ENCODE results near the gene BABAM2.

Gene BABAM2

GRCh38 chr2:28030600-28030999, 140.1 kb downstream of the BABAM2 start:
- ChIA-PET POLR2A (no interaction called here), CTCF (no interaction called here)
- TF ChIP-seq LEF1 (IDR thresholded peaks at IDR 0.05; ENCODE audit: borderline replicate concordance) (no peak), SUZ12 (IDR thresholded peaks at IDR 0.05) (no peak), FOXM1 (IDR thresholded peaks at IDR 0.05; ENCODE audit: borderline replicate concordance) (no peak), ZNF384 (IDR thresholded peaks at IDR 0.05) (no peak), TARDBP (IDR thresholded peaks at IDR 0.05) (no peak), ELF4 (IDR thresholded peaks at IDR 0.05) (no peak), ARNT (IDR thresholded peaks at IDR 0.05) (no peak), PKNOX1 (IDR thresholded peaks at IDR 0.05) (no peak), L3MBTL2 (conservative IDR thresholded peaks at IDR 0.05) (no peak), BHLHE40 (IDR thresholded peaks at IDR 0.05; ENCODE audit: borderline replicate concordance) (no peak), FOXK2 (IDR thresholded peaks at IDR 0.05) (no peak), NFRKB (IDR thresholded peaks at IDR 0.05) (no peak), SP1 (IDR thresholded peaks at IDR 0.05) (no peak), FOXA1 (IDR thresholded peaks at IDR 0.05) (no peak), HDGF (IDR thresholded peaks at IDR 0.05; ENCODE audit: borderline replicate concordance) (no peak), CTBP1 (IDR thresholded peaks at IDR 0.05; ENCODE audit: borderline replicate concordance) (no peak)
- DNase-seq (ENCODE audit: extremely low spot score), result no peak

- TF ChIP-seq TARDBP (IDR thresholded peaks at IDR 0.05) (no peak), FOXK2 (IDR thresholded peaks at IDR 0.05) (no peak)
- no peak for DNase-seq (ENCODE audit: extremely low spot score)
- CTCF ChIA-PET, result no interaction called here
- POLR2A ChIA-PET, result no interaction called here
Measured at GRCh38 chr2:28032816-28033215, 142.3 kb downstream of the BABAM2 start.

GRCh38 chr2:28034696-28035095, 144.2 kb downstream of the BABAM2 start:
- CTCF ChIA-PET, result interaction anchor here (0.6 kb wide), 1 partner anchor 625 kb away, joined by 3 read pairs; no protein-coding TSS in a partner anchor
- POLR2A ChIA-PET, result no interaction called here

GRCh38 chr2:28035163-28035690, 144.7 kb downstream of the BABAM2 start:
- no peak for DNase-seq (ENCODE audit: extremely low spot score)
- CTCF ChIA-PET, result interaction anchor here (0.6 kb wide), 1 partner anchor 625 kb away, joined by 3 read pairs; no protein-coding TSS in a partner anchor
- POLR2A ChIA-PET, result no interaction called here
- TF ChIP-seq SUZ12 (IDR thresholded peaks at IDR 0.05), result no peak
- TF ChIP-seq SP1 (IDR thresholded peaks at IDR 0.05), result no peak
- no peak for TF ChIP-seq FOXM1 (IDR thresholded peaks at IDR 0.05; ENCODE audit: borderline replicate concordance)
- no peak for TF ChIP-seq ELF4 (IDR thresholded peaks at IDR 0.05)
- no peak for TF ChIP-seq FOXK2 (IDR thresholded peaks at IDR 0.05)
- TF ChIP-seq BHLHE40 (IDR thresholded peaks at IDR 0.05; ENCODE audit: borderline replicate concordance), result no peak
- no peak for TF ChIP-seq ARNT (IDR thresholded peaks at IDR 0.05)
- no peak for TF ChIP-seq L3MBTL2 (conservative IDR thresholded peaks at IDR 0.05)
- TF ChIP-seq FOXA1 (IDR thresholded peaks at IDR 0.05), result no peak

More at GRCh38 chr2:28034696-28035095, 144.2 kb downstream of the BABAM2 start:
- TF ChIP-seq L3MBTL2 (conservative IDR thresholded peaks at IDR 0.05) (no peak), LEF1 (IDR thresholded peaks at IDR 0.05; ENCODE audit: borderline replicate concordance) (no peak), ELF4 (IDR thresholded peaks at IDR 0.05) (no peak), ZNF384 (IDR thresholded peaks at IDR 0.05) (no peak), SUZ12 (IDR thresholded peaks at IDR 0.05) (no peak)
- no peak for DNase-seq (ENCODE audit: extremely low spot score)

GRCh38 chr2:28035816-28036215, 145.3 kb downstream of the BABAM2 start:
- POLR2A ChIA-PET, result no interaction called here
- DNase-seq (ENCODE audit: extremely low spot score), result no peak
- TF ChIP-seq PKNOX1 (IDR thresholded peaks at IDR 0.05), result no peak
- no peak for TF ChIP-seq ZNF384 (IDR thresholded peaks at IDR 0.05)
- no peak for TF ChIP-seq L3MBTL2 (conservative IDR thresholded peaks at IDR 0.05)
- no peak for TF ChIP-seq HDGF (IDR thresholded peaks at IDR 0.05; ENCODE audit: borderline replicate concordance)
- no peak for TF ChIP-seq FOXA1 (IDR thresholded peaks at IDR 0.05)
- TF ChIP-seq LEF1 (IDR thresholded peaks at IDR 0.05; ENCODE audit: borderline replicate concordance), result no peak
- no peak for TF ChIP-seq ELF4 (IDR thresholded peaks at IDR 0.05)
- TF ChIP-seq NFRKB (IDR thresholded peaks at IDR 0.05), result no peak
- no peak for TF ChIP-seq FOXM1 (IDR thresholded peaks at IDR 0.05; ENCODE audit: borderline replicate concordance)
- TF ChIP-seq FOXK2 (IDR thresholded peaks at IDR 0.05), result no peak
- TF ChIP-seq SUZ12 (IDR thresholded peaks at IDR 0.05), result no peak
- TF ChIP-seq SP1 (IDR thresholded peaks at IDR 0.05), result no peak
- TF ChIP-seq TARDBP (IDR thresholded peaks at IDR 0.05), result no peak
- no peak for TF ChIP-seq BHLHE40 (IDR thresholded peaks at IDR 0.05; ENCODE audit: borderline replicate concordance)
- no peak for TF ChIP-seq CTBP1 (IDR thresholded peaks at IDR 0.05; ENCODE audit: borderline replicate concordance)
- TF ChIP-seq ARNT (IDR thresholded peaks at IDR 0.05), result no peak
- CTCF ChIA-PET, result no interaction called here

- POLR2A ChIA-PET, result no interaction called here
- no peak for DNase-seq (ENCODE audit: extremely low spot score)
Measured at GRCh38 chr2:28036307-28036706, 145.8 kb downstream of the BABAM2 start.

GRCh38 chr2:28038722-28039121, 148.2 kb downstream of the BABAM2 start:
- TF ChIP-seq PKNOX1 (IDR thresholded peaks at IDR 0.05) (no peak), ELF4 (IDR thresholded peaks at IDR 0.05) (no peak)
- ChIA-PET POLR2A (no interaction called here), CTCF (no interaction called here)
- DNase-seq (ENCODE audit: extremely low spot score), result no peak

More at GRCh38 chr2:28036307-28036706, 145.8 kb downstream of the BABAM2 start:
- TF ChIP-seq FOXM1 (IDR thresholded peaks at IDR 0.05; ENCODE audit: borderline replicate concordance) (no peak), HDGF (IDR thresholded peaks at IDR 0.05; ENCODE audit: borderline replicate concordance) (no peak), CTBP1 (IDR thresholded peaks at IDR 0.05; ENCODE audit: borderline replicate concordance) (no peak), FOXK2 (IDR thresholded peaks at IDR 0.05) (no peak), SP1 (IDR thresholded peaks at IDR 0.05) (no peak), FOXA1 (IDR thresholded peaks at IDR 0.05) (no peak), BHLHE40 (IDR thresholded peaks at IDR 0.05; ENCODE audit: borderline replicate concordance) (no peak), ELF4 (IDR thresholded peaks at IDR 0.05) (no peak), SUZ12 (IDR thresholded peaks at IDR 0.05) (no peak)
- CTCF ChIA-PET, result no interaction called here

Data from HEK293T (cell line).